Lower leg skin (tissue), 3 donors: Measurements from ENCODE around the gene PAK4.

Experiments used
- CTCF ChIP-seq, 3 donors: fragments of 450-650 bp; IDR thresholded peaks; one replicate each; pipeline ENCODE4 v1.5.1; 2016; ENCODE audit warnings: antibody characterized with exemption in 3 of 3, mild to moderate bottlenecking in 3 of 3, moderate library complexity in 2 of 3
- POLR2A ChIP-seq, 2 donors: fragments of 450-650 bp; IDR thresholded peaks; one replicate each; pipeline ENCODE4 v1.6.1; 2016 to 2017; ENCODE audit warnings: antibody characterized with exemption in 2 of 2, mild to moderate bottlenecking in 1 of 2, moderate library complexity in 1 of 2

GRCh38 chr19:39170386-39171231 lies 45.0 kb downstream of the PAK4 start:
- TF ChIP-seq POLR2A (IDR thresholded peaks at IDR 0.05) (no peak), CTCF (IDR thresholded peaks at IDR 0.05) (no peak)
